IMR-90 (cell line): Measurements from ENCODE around the gene LDLRAD4. TPM values are rescaled to one million over a fixed set of nuclear protein-coding genes. Genes with fewer than 3 reads are reported as not detected.

Experiments used
- ATAC-seq: fragments of 200-7000 bp; cut with Tn5 transposase; 2 replicates; pipeline ENCODE4 v1.9.1; 2020; ENCODE audit warnings: low read depth, mild to moderate bottlenecking, moderate library complexity
- BruUV-seq: library from RNA; stranded (reverse); fragments of 400-500 nt; replicated peaks from 2 replicates; lab custom pipeline; 2021; lab: Mats Ljungman, UMichigan
- CTCF ChIA-PET: fragments of 300-600 bp; formaldehyde crosslinking; extraction: SDS; loops from one replicate; lab custom pipeline; 2021; ENCODE audit warnings: antibody characterized with exemption; lab: Yijun Ruan, JAX
- POLR2A ChIA-PET: fragments of 300-600 bp; sonication (Branson Sonifier 250); formaldehyde crosslinking; loops from one replicate; lab custom pipeline; 2022; ENCODE audit warnings: antibody characterized with exemption; ENCODE audit not compliant: unreplicated experiment; lab: Charles Lee
- DNase-seq: peaks from one replicate; pipeline ENCODE4 v3.0.0; 2013
- H2AFZ ChIP-seq: replicated peaks from 2 replicates; pipeline ENCODE3; 2013; ENCODE audit warnings: low read length, mild to moderate bottlenecking; ENCODE audit not compliant: poor library complexity
- H2AK5ac ChIP-seq: 2 replicates; pipeline ENCODE4 v1.6.1; 2013; ENCODE audit warnings: low read depth, low read length, inconsistent platforms
- H2AK9ac ChIP-seq: replicated peaks from 2 replicates; pipeline ENCODE3; 2013; ENCODE audit warnings: mild to moderate bottlenecking, low read depth, low read length, moderate library complexity; ENCODE audit not compliant: poor library complexity
- H2BK120ac ChIP-seq: 2 replicates; pipeline ENCODE4 v1.6.1; 2013; ENCODE audit warnings: low read depth, low read length, inconsistent platforms
- H2BK15ac ChIP-seq: 3 replicates; pipeline ENCODE4 v1.6.1; 2013; ENCODE audit warnings: low read depth, low read length, inconsistent platforms
- H2BK20ac ChIP-seq: 2 replicates; pipeline ENCODE4 v1.6.1; 2013; ENCODE audit warnings: low read depth, mild to moderate bottlenecking, inconsistent platforms, low read length, moderate library complexity
- H2BK5ac ChIP-seq: 2 replicates; pipeline ENCODE4 v1.6.1; 2013; ENCODE audit warnings: mild to moderate bottlenecking, low read depth, low read length, inconsistent platforms; ENCODE audit not compliant: poor library complexity, severe bottlenecking
- H3K14ac ChIP-seq: replicated peaks from 2 replicates; pipeline ENCODE4 v1.6.1; 2013; ENCODE audit warnings: low read depth, low read length, inconsistent platforms
- H3K18ac ChIP-seq: 2 replicates; pipeline ENCODE4 v1.6.1; 2013; ENCODE audit warnings: low read depth, low read length, control low read depth
- H3K23ac ChIP-seq: 2 replicates; pipeline ENCODE4 v1.6.1; 2013; ENCODE audit warnings: low read depth, low read length, inconsistent platforms
- H3K27ac ChIP-seq: 2 replicates; pipeline ENCODE4 v1.5.1; 2013; ENCODE audit warnings: mild to moderate bottlenecking, control low read depth, low read length; ENCODE audit not compliant: insufficient read depth
- H3K27me3 ChIP-seq: 2 replicates; pipeline ENCODE4 v1.6.1; 2013; ENCODE audit warnings: low read length; ENCODE audit not compliant: control insufficient read depth, insufficient read depth
- H3K36me3 ChIP-seq: 2 replicates; pipeline ENCODE4 v1.6.1; 2013; ENCODE audit warnings: low read length, mixed read lengths; ENCODE audit not compliant: control insufficient read depth, insufficient read depth
- H3K4ac ChIP-seq: 2 replicates; pipeline ENCODE4 v1.6.1; 2013; ENCODE audit warnings: low read depth, low read length, inconsistent platforms
- H3K4me1 ChIP-seq: 2 replicates; pipeline ENCODE4 v1.6.1; 2013; ENCODE audit warnings: low read length, mixed read lengths; ENCODE audit not compliant: control insufficient read depth, insufficient read depth
- H3K4me2 ChIP-seq: 2 replicates; pipeline ENCODE4 v1.6.1; 2013; ENCODE audit warnings: low read depth, mild to moderate bottlenecking, control low read depth, low read length, moderate library complexity
- H3K4me3 ChIP-seq: 2 replicates; pipeline ENCODE4 v1.5.1; 2013; ENCODE audit warnings: low read depth, mild to moderate bottlenecking, control low read depth, low read length, moderate library complexity; ENCODE audit not compliant: insufficient read depth
- H3K56ac ChIP-seq: 2 replicates; pipeline ENCODE4 v1.6.1; 2013; ENCODE audit warnings: low read length, inconsistent platforms; ENCODE audit not compliant: insufficient read depth; ENCODE audit errors: extremely low read depth
- H3K79me1 ChIP-seq, 2 experiments: 2 replicates each; pipeline ENCODE4 v1.6.1; 2013; ENCODE audit warnings: low read length in 2 of 2, inconsistent platforms in 1 of 2, low read depth in 1 of 2
- H3K9ac ChIP-seq: 2 replicates; pipeline ENCODE4 v1.6.1; 2013; ENCODE audit warnings: low read depth, low read length, control low read depth
- H3K9me1 ChIP-seq: 2 replicates; pipeline ENCODE4 v1.6.1; 2013; ENCODE audit warnings: low read length, inconsistent platforms; ENCODE audit not compliant: insufficient read depth
- H3K9me3 ChIP-seq: 2 replicates; pipeline ENCODE4 v1.6.1; 2013; ENCODE audit warnings: low read length; ENCODE audit not compliant: control insufficient read depth, insufficient read depth
- H4K20me1 ChIP-seq: 2 replicates; pipeline ENCODE4 v1.6.1; 2013; ENCODE audit warnings: low read length, inconsistent platforms; ENCODE audit not compliant: insufficient read depth
- H4K5ac ChIP-seq: 2 replicates; pipeline ENCODE4 v1.6.1; 2013; ENCODE audit warnings: mild to moderate bottlenecking, low read depth, low read length, control low read depth
- H4K8ac ChIP-seq, 2 experiments: 2 replicates each; pipeline ENCODE4 v1.6.1; 2013; ENCODE audit warnings: low read depth in 2 of 2, low read length in 2 of 2, control low read depth in 1 of 2, inconsistent platforms in 1 of 2
- H4K91ac ChIP-seq: 2 replicates; pipeline ENCODE4 v1.6.1; 2013; ENCODE audit warnings: low read depth, low read length, inconsistent platforms; ENCODE audit not compliant: insufficient read depth
- BHLHE40 ChIP-seq: fragments of 150-350 bp; IDR thresholded peaks from 2 replicates; pipeline ENCODE4 v1.6.1; 2016; ENCODE audit warnings: mild to moderate bottlenecking, low read depth, low read length
- CEBPB ChIP-seq: IDR thresholded peaks from 2 replicates; pipeline ENCODE4 v1.6.1; 2012; ENCODE audit warnings: low read depth, low read length, improper control_type of control experiment
- CHD1 ChIP-seq: IDR thresholded peaks from 2 replicates; pipeline ENCODE4 v1.6.1; 2012; ENCODE audit warnings: low read depth, low read length, improper control_type of control experiment
- ELK1 ChIP-seq: fragments of 150-350 bp; IDR thresholded peaks from 2 replicates; pipeline ENCODE4 v1.6.1; 2016; ENCODE audit warnings: low read depth, mild to moderate bottlenecking, low read length, moderate library complexity, borderline replicate concordance
- FOS ChIP-seq: fragments of 150-350 bp; IDR thresholded peaks from 2 replicates; pipeline ENCODE4 v1.6.1; 2016; ENCODE audit warnings: low read depth, low read length
- MAFK ChIP-seq: IDR thresholded peaks from 2 replicates; pipeline ENCODE4 v1.6.1; 2012; ENCODE audit warnings: low read depth, low read length, improper control_type of control experiment
- MAZ ChIP-seq: IDR thresholded peaks from 2 replicates; pipeline ENCODE4 v1.6.1; 2012; ENCODE audit warnings: low read depth, mild to moderate bottlenecking, low read length, improper control_type of control experiment, moderate library complexity, borderline replicate concordance
- MXI1 ChIP-seq: IDR thresholded peaks from 2 replicates; pipeline ENCODE4 v1.6.1; 2012; ENCODE audit warnings: low read depth, mild to moderate bottlenecking, low read length, moderate library complexity, borderline replicate concordance
- NFE2L2 ChIP-seq: fragments of 150-350 bp; IDR thresholded peaks from 2 replicates; pipeline ENCODE4 v1.6.1; 2016; ENCODE audit warnings: low read depth, mild to moderate bottlenecking, low read length
- POLR2A ChIP-seq: IDR thresholded peaks from 2 replicates; pipeline ENCODE4 v1.6.1; 2012; ENCODE audit warnings: mild to moderate bottlenecking, low read depth, low read length
- RAD21 ChIP-seq: IDR thresholded peaks from 2 replicates; pipeline ENCODE4 v1.6.1; 2012; ENCODE audit warnings: low read length, improper control_type of control experiment
- RCOR1 ChIP-seq: IDR thresholded peaks from 2 replicates; pipeline ENCODE4 v1.6.1; 2012; ENCODE audit warnings: mild to moderate bottlenecking, low read length, improper control_type of control experiment; ENCODE audit not compliant: insufficient replicate concordance
- RFX5 ChIP-seq: IDR thresholded peaks from 2 replicates; pipeline ENCODE4 v1.8.0; 2012; ENCODE audit warnings: low read depth, mild to moderate bottlenecking, low read length, moderate library complexity
- SMC3 ChIP-seq: fragments of 150-350 bp; IDR thresholded peaks from 2 replicates; pipeline ENCODE4 v1.6.1; 2016; ENCODE audit warnings: low read depth, mild to moderate bottlenecking, antibody characterized with exemption, low read length, moderate library complexity
- WGBS, 2 experiments: methylation state at CpG; one replicate each; pipeline versions ENCODE4 v1.1.5 to v1.1.7; 2013; ENCODE audit warnings: missing lambda C conversion rate in 2 of 2; ENCODE audit not compliant: insufficient read length in 1 of 2; ENCODE audit errors: extremely low coverage in 2 of 2; 5-methylcytosine and 5-hydroxymethylcytosine counted together
- dilution Hi-C: fragments of 300-500 bp; cut with HindIII; formaldehyde crosslinking; loops from one replicate; pipeline ENCODE4 v1.14.3; 2018; ENCODE audit warnings: low sequenced_read_pairs; ENCODE audit not compliant: unreplicated experiment
- in situ Hi-C: fragments of 300-500 bp; cut with MboI; formaldehyde crosslinking; loops from 3 replicates; pipeline ENCODE4 v1.14.3; 2019; ENCODE audit warnings: low sequenced_read_pairs, inconsistent platforms, mixed read lengths
- intact Hi-C: fragments of 100-400 bp; cut with micrococcal nuclease; formaldehyde crosslinking; loops from 2 replicates; pipeline ENCODE4 v1.10.0; 2022
- polyA plus RNA-seq, 3 experiments: library from polyadenylated mRNA; depleted of rRNA; stranded (reverse); fragments of >200 nt; gene quantifications; 2 replicates each; pipeline ENCODE4 v1.2.3, GENCODE V29; 2012; ENCODE audit warnings: low replicate concordance in 1 of 3
- total RNA-seq: library from RNA; depleted of rRNA; stranded (reverse); fragments of >200 nt; gene quantifications from 2 replicates; pipeline ENCODE4 v1.2.3, GENCODE V29; 2012
- TF ChIP-seq, protein P1 (sequence below): conservative IDR thresholded peaks from 2 replicates; pipeline ENCODE4 v1.5.1; 2012; ENCODE audit warnings: mild to moderate bottlenecking, low read depth, low read length, improper control_type of control experiment
- TF ChIP-seq, protein P2 (sequence below): fragments of 150-350 bp; IDR thresholded peaks from 2 replicates; pipeline ENCODE4 v1.6.1; 2017; ENCODE audit warnings: mild to moderate bottlenecking, antibody characterized with exemption, low read length, low read depth

LDLRAD4 gene
- total and polyA plus RNA-seq, 2 of the 4 experiments (the other 2 are of a cell fraction) = not detected

DNA sequence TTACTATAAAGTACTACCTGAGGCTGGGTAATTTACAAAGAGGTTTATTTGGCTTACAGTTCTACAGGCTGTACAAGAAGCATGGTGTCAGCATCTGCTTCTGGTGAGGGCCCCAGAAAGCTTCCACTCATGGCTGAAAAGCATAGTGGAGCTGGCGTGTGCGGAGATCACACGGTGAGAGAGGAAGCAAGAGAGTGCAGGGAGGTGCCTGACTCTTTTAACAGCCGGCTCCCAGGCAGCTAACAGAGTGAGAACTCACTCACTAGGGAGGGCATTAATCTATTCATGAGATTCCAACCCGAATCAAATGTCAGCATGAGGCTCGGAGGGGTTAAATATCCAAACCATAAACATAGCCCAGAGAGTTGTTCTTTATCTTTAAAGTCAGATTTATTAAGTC is 117.3 kb downstream of the LDLRAD4 start:
- no peak for TF ChIP-seq NFE2L2
- no peak for TF ChIP-seq FOS
- no peak for TF ChIP-seq CEBPB
- no peak for TF ChIP-seq MAZ
- no peak for TF ChIP-seq MAFK
- no peak for TF ChIP-seq BHLHE40
- no peak for TF ChIP-seq SMC3
- no peak for TF ChIP-seq RAD21
- no peak for TF ChIP-seq MXI1
- TF ChIP-seq RFX5 = no peak
- no peak for TF ChIP-seq POLR2A
- TF ChIP-seq, protein P1, sequence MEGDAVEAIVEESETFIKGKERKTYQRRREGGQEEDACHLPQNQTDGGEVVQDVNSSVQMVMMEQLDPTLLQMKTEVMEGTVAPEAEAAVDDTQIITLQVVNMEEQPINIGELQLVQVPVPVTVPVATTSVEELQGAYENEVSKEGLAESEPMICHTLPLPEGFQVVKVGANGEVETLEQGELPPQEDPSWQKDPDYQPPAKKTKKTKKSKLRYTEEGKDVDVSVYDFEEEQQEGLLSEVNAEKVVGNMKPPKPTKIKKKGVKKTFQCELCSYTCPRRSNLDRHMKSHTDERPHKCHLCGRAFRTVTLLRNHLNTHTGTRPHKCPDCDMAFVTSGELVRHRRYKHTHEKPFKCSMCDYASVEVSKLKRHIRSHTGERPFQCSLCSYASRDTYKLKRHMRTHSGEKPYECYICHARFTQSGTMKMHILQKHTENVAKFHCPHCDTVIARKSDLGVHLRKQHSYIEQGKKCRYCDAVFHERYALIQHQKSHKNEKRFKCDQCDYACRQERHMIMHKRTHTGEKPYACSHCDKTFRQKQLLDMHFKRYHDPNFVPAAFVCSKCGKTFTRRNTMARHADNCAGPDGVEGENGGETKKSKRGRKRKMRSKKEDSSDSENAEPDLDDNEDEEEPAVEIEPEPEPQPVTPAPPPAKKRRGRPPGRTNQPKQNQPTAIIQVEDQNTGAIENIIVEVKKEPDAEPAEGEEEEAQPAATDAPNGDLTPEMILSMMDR = no peak
- TF ChIP-seq CHD1 = no peak
- no peak for TF ChIP-seq RCOR1
- TF ChIP-seq, protein P2, sequence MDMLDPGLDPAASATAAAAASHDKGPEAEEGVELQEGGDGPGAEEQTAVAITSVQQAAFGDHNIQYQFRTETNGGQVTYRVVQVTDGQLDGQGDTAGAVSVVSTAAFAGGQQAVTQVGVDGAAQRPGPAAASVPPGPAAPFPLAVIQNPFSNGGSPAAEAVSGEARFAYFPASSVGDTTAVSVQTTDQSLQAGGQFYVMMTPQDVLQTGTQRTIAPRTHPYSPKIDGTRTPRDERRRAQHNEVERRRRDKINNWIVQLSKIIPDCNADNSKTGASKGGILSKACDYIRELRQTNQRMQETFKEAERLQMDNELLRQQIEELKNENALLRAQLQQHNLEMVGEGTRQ = no peak
- no peak for TF ChIP-seq ELK1
- Histone ChIP-seq H4K20me1 (no peaks in the 10 kb centered on the region), H2BK5ac (no peak overlapping the region), H4K8ac (no peak overlapping the region), H3K27me3 (no peaks in the 10 kb centered on the region), H3K79me1 (no peaks in the 10 kb centered on the region), H4K91ac (no peak overlapping the region), H3K56ac (no peak overlapping the region), H2AK9ac (no peak overlapping the region), H3K9me1 (no peaks in the 10 kb centered on the region), H4K5ac (no peak overlapping the region), H3K23ac (no peak overlapping the region), H3K14ac (no peak overlapping the region), H3K4me3 (no peak overlapping the region), H2BK15ac (no peak overlapping the region), H3K27ac (no peak overlapping the region), H3K9ac (no peak overlapping the region), H2AFZ (no peak overlapping the region), H3K18ac (no peak overlapping the region), H2BK20ac (no peak overlapping the region), H3K4me1 (no peaks in the 10 kb centered on the region), H3K4me2 (no peak overlapping the region), H2BK120ac (no peak overlapping the region), H2AK5ac (no peak overlapping the region), H3K36me3 (no peaks in the 10 kb centered on the region), H3K9me3 (no peaks in the 10 kb centered on the region), H3K4ac (no peak overlapping the region)
- ChIA-PET POLR2A (no interaction called here), CTCF (no interaction called here)
- ATAC-seq (no peak), DNase-seq (no peak)
- in situ Hi-C loops = no loop called here
- no TSS peak for BruUV-seq
- WGBS, 2 experiments = no CpG with 5 or more reads among the region's 6 CpGs
- intact Hi-C loops = no loop called here
- dilution Hi-C loops = no loop called here
